ENCODE data around the gene PLA2G4C. TPM values are rescaled to one million over a fixed set of nuclear protein-coding genes. Genes with fewer than 3 reads are reported as not detected.

PLA2G4C gene
- total and polyA plus RNA-seq, 2 donors from 2014 or later = 11.0 to 16.5 TPM

DNA sequence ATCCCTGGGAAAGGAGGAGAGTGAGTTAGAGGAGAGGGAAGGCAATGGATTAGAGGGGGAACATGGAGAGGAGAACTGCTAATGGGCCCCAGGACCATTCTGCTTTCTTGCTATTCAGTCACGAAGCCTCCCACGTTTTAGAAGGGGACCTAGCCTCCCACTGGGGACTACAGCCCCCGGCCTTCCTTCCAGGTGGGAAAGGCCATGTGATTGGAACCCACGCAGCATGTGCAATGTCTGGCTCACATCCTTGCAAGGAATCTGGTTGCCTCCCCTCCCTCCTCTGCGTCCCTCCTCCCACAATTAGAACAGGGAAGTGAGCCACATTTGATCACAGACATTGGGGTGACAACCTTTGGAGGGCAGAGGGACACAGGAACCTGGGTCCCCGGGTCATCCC is 22.5 kb upstream of the PLA2G4C start:
- DNase-seq = no peak
- H3K9me3 ChIP-seq (ENCODE audit: control insufficient read depth in 2 of 3, insufficient read depth in 1 of 3, low read length in 3 of 3) = no peaks in the 10 kb centered on the region
- FAIRE-seq = no peak
- no peak overlapping the region for H3K27ac ChIP-seq (ENCODE audit: low read depth in 2 of 2, low read length in 2 of 2)
- H3K27me3 ChIP-seq (ENCODE audit: control insufficient read depth, insufficient read depth, low read length) = no peaks in the 10 kb centered on the region
- H3K9ac ChIP-seq (ENCODE audit: low read length in 3 of 3) = no peak overlapping the region
- H3K4me3 ChIP-seq (ENCODE audit: low read length in 3 of 3) = no peak overlapping the region
- no peaks in the 10 kb centered on the region for H3K4me1 ChIP-seq (ENCODE audit: control insufficient read depth in 2 of 3, insufficient read depth in 2 of 3, low read depth in 1 of 3, low read length in 3 of 3)
- TF ChIP-seq, protein P1, sequence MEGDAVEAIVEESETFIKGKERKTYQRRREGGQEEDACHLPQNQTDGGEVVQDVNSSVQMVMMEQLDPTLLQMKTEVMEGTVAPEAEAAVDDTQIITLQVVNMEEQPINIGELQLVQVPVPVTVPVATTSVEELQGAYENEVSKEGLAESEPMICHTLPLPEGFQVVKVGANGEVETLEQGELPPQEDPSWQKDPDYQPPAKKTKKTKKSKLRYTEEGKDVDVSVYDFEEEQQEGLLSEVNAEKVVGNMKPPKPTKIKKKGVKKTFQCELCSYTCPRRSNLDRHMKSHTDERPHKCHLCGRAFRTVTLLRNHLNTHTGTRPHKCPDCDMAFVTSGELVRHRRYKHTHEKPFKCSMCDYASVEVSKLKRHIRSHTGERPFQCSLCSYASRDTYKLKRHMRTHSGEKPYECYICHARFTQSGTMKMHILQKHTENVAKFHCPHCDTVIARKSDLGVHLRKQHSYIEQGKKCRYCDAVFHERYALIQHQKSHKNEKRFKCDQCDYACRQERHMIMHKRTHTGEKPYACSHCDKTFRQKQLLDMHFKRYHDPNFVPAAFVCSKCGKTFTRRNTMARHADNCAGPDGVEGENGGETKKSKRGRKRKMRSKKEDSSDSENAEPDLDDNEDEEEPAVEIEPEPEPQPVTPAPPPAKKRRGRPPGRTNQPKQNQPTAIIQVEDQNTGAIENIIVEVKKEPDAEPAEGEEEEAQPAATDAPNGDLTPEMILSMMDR (IDR thresholded peaks at IDR 0.05; ENCODE audit: borderline replicate concordance, extremely low read depth, insufficient read depth) = no peak
- H3K36me3 ChIP-seq (ENCODE audit: control insufficient read depth in 2 of 3, insufficient read depth in 3 of 3, low read length in 3 of 3) = no peaks in the 10 kb centered on the region
- intact Hi-C loops (cut with DNase I) = no loop called here

DNA sequence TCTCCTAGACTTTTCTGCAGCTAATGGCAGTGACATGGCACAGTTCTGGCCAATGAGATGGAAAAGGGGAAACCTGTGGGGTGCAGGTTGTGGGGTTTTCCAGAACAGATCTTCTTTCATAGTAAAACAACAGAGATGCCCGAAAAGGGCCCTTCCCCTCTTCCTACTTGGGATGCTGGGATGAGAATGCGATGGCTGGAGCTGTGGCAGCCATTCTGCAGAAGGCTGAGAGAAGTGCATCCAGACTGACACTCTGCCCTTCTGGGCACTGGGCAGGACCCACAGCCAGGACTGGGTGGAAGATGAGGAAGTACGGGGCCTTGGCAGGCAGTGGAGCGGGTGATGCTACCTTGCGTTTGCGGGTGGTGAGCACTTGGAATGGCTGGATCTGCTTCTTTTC is 16.9 kb upstream of the PLA2G4C start:
- no peak for FAIRE-seq
- no peak for DNase-seq
- Histone ChIP-seq H3K36me3 (ENCODE audit: control insufficient read depth in 2 of 3, insufficient read depth in 3 of 3, low read length in 3 of 3) (peaks cover 0 to 3% (median 2%) of the 10 kb centered on the region in 3 donors), H3K4me3 (ENCODE audit: low read length in 3 of 3) (no peak overlapping the region), H3K4me1 (ENCODE audit: control insufficient read depth in 2 of 3, insufficient read depth in 2 of 3, low read depth in 1 of 3, low read length in 3 of 3) (peaks cover 0 to 3% (median 0%) of the 10 kb centered on the region in 3 donors), H3K27me3 (ENCODE audit: control insufficient read depth, insufficient read depth, low read length) (no peaks in the 10 kb centered on the region), H3K9ac (ENCODE audit: low read length in 3 of 3) (no peak overlapping the region), H3K27ac (ENCODE audit: low read depth in 2 of 2, low read length in 2 of 2) (no peak overlapping the region), H3K9me3 (ENCODE audit: control insufficient read depth in 2 of 3, insufficient read depth in 1 of 3, low read length in 3 of 3) (no peaks in the 10 kb centered on the region)
- TF ChIP-seq, protein P1 (IDR thresholded peaks at IDR 0.05; ENCODE audit: borderline replicate concordance, extremely low read depth, insufficient read depth) = no peak
- intact Hi-C loops (cut with DNase I) = no loop called here

DNA sequence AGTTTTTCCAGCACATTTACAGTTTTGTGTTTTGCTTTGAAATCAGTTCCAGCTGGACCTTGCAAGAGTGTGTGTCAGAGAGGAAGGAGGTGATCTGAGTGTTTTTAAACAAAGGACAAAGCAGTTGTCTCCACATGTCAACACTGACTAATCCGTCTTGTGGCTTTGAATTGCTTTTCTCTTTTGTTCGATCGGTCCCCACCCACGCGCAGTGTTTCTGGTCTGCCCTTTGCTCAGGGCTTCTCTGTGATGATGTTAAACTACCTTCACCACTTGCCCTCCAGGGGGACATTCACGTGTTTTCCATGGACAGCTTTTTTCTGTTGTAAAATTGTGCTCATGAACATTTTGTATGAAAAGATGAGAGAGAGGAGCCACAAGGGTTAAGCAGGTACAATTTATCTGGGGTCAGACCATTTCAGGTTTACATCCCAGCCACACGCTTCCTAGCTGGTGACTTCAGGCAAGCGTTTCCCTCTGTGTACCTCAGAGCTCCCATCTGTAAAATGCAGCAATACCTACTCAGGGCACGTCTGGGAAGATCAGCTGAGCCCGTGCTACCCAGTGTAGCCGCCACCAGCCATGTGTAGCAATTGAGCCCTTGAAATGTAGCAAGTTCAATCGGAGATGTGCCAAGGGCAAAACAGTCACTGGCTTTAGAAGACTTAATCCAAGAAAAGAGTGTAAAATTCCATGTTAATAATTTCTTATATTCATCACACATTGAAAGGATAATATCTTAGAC is 13.5 kb upstream of the PLA2G4C start:
- no peaks in the 10 kb centered on the region for H3K27me3 ChIP-seq (ENCODE audit: control insufficient read depth, insufficient read depth, low read length)
- TF ChIP-seq, protein P1 (IDR thresholded peaks at IDR 0.05; ENCODE audit: borderline replicate concordance, extremely low read depth, insufficient read depth) = no peak
- DNase-seq (no peak), FAIRE-seq (no peak)
- peaks cover 0 to 3% (median 0%) of the 10 kb centered on the region in 3 donors for H3K4me1 ChIP-seq (ENCODE audit: control insufficient read depth in 2 of 3, insufficient read depth in 2 of 3, low read depth in 1 of 3, low read length in 3 of 3)
- no peaks in the 10 kb centered on the region for H3K9me3 ChIP-seq (ENCODE audit: control insufficient read depth in 2 of 3, insufficient read depth in 1 of 3, low read length in 3 of 3)
- peaks cover 0 to 3% (median 2%) of the 10 kb centered on the region in 3 donors for H3K36me3 ChIP-seq (ENCODE audit: control insufficient read depth in 2 of 3, insufficient read depth in 3 of 3, low read length in 3 of 3)
- intact Hi-C loops (cut with DNase I) = no loop called here
- H3K27ac ChIP-seq (ENCODE audit: low read depth in 2 of 2, low read length in 2 of 2) = no peak overlapping the region
- no peak overlapping the region for H3K9ac ChIP-seq (ENCODE audit: low read length in 3 of 3)
- no peak overlapping the region for H3K4me3 ChIP-seq (ENCODE audit: low read length in 3 of 3)

All from kidney (tissue), 14 donors.